Suppressor macrophage treated with lipopolysaccharide for 1 hour (primary cell): ENCODE measurements around the gene SCT.
A peak's percentile ranks its signal among the peaks of the same experiment; 100 is the strongest.

ENCODE experiments used
- DNase-seq, 3 donors: peaks; one replicate each; pipeline ENCODE4 v3.0.0-alpha.2; 2020 to 2022

SCT gene

GRCh38 chr11:643366-643765, 16.4 kb upstream of the SCT start:
- no peak for DNase-seq

DNA sequence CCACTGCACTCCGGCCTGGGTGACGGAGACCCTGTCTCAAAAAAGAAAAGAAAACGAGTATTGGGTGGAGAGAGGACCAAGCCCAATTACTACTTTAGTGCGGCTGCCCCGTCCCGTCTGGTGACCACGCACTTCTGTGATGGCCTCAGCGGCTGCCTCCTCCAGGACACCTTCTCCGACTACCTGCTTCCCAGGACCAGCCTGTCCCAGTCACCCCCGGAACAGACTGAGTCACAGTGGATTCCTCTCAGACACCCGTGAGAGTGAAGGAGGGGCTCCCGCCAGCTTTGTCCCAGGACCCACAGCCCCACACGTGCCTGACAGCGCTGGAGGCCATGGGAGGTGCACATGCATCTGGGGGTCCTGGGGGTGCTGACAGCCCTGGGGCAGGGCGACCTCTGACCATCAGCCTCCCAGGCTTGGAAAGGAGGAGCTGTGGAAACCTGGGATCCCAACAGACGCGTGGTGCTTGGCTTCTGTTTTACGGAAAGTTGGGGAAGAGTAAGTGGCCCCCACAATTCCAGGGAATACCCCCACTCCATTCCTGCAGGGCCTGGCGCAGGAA, 14.9 kb upstream of the SCT start:
- DNase-seq = no peak

- peak; percentile 45 to 61 (median 60) for DNase-seq
Observed at GRCh38 chr11:640021-640706, 13.2 kb upstream of the SCT start.

GRCh38 chr11:639332-639955, 12.5 kb upstream of the SCT start:
- peak in 1 of 3 donors; percentile 28 for DNase-seq

GRCh38 chr11:638631-639331, 11.8 kb upstream of the SCT start:
- DNase-seq = no peak

DNA sequence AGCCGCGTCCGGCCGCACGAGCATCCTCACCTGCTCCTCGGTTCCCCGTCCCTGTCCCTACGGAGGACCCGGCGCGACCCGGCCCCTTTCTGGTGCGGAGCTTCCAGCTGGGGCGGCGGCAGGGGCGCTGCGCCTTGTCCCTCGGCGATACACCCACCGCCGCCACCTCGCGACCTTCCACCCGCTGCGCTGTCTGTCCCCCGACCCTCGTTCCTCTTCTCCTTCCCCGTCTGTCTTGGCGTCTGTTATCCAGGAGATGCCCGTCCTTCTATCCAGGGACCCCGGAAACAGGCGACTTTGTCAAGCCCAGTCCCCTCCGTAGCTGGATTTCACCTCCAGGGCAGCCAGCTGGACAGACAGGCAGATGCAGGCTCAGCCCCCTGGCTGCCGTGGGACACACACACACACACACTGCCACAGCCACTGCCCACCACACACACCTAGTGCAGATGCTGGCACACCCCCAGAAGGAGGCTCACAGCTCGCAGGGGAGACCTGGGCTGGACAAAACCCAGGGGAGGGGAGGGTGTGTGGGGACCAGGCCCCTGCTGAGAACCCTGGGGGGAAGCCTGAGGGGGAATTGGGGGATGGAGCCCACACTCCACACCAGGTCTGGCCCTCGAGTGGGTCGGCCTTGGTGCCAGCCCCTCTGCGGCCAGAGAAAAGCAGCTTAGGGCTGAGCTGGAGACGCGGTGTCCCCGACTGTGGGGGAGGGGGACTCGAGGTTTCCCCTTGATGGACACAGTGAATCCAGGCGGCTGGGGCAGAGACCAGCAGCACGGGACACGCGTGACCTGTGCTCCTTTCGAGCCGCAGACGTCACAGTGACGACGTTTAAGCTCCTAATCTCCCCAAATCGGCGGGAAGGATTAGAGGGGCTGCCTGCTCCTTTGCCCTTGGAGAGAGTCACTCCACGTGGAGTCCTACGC, 10.9 kb upstream of the SCT start:
- no peak for DNase-seq

- DNase-seq = no peak
Observed at GRCh38 chr11:637333-637592, 10.3 kb upstream of the SCT start.

DNA sequence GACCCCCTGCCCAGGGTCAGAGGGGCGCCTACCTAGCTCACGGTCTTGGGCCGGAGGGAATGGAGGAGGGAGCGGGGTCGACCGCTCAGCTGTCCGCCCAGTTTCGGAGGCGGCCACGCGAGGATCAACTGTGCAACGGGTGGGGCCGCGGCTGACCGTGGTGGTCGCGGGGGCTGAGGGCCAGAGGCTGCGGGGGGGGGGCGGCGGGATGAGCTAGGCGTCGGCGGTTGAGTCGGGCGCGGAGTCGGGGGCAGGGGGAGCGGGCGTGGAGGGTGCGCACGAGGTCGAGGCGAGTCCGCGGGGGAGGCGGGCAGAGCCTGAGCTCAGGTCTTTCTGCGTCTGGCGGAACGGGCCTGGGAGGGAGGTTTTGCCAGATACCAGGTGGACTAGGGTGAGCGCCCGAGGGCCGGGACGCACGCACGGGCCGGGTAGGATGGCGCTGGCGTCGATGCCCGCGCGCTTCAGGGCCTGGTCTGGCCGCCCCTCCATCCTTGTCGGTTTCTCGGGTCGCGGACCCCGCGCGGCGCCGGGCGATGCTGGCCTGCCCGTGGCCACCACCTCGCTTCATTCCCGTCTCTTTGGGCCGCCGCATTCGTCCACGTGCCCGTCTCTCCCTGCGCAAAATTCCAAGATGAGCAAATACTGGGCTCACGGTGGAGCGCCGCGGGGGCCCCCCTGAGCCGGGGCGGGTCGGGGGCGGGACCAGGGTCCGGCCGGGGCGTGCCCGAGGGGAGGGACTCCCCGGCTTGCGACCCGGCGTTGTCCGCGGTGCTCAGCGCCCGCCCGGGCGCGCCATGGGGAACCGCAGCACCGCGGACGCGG, 9.7 kb upstream of the SCT start, which contains the start of gene DRD4:
Gene DRD4 (plus strand): TSS at position 759 of the 822 bp plus-strand sequence. CDS start 36 bp downstream, at position 795.
- peak; percentile 78 to 94 (median 80) for DNase-seq

GRCh38 chr11:635945-636510, 9.0 kb upstream of the SCT start:
- DNase-seq = no peak

GRCh38 chr11:630871-631270, 3.9 kb upstream of the SCT start:
- no peak for DNase-seq

- DNase-seq = no peak
Observed at GRCh38 chr11:629237-629583, 2.2 kb upstream of the SCT start.

- no peak for DNase-seq
Observed at GRCh38 chr11:628056-628455, 1.1 kb upstream of the SCT start.

DNA sequence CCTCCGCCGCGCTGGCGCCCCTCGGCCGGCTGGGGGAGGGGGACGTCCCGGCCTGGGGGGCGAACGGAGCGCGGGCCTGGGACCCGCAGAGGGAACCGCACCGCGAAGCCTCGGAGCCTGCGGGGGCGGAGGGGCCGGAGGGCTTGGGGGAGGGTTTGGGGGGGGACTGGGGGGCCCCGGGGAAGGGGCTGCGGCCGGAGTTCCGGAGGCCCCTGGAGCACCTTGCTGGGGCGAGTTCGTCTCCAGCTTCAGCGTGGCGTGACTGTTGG, 261 bp upstream of the SCT start:
- DNase-seq = no peak

DNA sequence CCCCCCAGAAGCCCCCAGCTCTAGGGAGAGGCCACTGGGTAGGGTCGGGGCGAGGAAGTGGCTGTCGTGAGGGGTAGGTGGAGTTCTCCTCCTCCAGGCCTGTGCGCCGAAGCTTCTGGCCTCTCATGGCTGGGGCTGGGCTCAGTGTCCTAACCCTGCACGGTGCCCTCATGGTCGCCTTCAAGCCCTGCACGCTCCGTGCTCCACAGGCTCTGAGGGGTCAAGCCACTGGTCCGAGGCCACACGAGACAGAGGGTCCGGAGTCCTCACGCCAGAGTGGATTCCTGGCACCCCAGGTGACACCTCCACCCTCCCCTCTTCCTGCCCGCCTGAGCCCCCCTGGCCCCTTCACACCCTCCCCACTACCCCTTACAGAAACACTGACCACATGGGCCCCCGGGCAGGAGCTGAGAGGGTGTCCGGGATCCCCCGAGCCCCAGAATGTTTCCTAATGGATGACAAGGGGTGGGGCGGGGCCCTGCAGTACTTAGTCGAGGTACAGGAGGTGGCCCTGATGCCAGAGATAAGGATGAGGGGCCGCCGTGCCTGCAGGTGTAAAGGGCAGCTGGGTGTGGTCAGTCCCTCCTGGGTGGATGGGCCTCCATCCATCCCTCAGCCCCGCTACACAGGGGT, 1.2 kb downstream of the SCT start:
- no peak for DNase-seq

DNA sequence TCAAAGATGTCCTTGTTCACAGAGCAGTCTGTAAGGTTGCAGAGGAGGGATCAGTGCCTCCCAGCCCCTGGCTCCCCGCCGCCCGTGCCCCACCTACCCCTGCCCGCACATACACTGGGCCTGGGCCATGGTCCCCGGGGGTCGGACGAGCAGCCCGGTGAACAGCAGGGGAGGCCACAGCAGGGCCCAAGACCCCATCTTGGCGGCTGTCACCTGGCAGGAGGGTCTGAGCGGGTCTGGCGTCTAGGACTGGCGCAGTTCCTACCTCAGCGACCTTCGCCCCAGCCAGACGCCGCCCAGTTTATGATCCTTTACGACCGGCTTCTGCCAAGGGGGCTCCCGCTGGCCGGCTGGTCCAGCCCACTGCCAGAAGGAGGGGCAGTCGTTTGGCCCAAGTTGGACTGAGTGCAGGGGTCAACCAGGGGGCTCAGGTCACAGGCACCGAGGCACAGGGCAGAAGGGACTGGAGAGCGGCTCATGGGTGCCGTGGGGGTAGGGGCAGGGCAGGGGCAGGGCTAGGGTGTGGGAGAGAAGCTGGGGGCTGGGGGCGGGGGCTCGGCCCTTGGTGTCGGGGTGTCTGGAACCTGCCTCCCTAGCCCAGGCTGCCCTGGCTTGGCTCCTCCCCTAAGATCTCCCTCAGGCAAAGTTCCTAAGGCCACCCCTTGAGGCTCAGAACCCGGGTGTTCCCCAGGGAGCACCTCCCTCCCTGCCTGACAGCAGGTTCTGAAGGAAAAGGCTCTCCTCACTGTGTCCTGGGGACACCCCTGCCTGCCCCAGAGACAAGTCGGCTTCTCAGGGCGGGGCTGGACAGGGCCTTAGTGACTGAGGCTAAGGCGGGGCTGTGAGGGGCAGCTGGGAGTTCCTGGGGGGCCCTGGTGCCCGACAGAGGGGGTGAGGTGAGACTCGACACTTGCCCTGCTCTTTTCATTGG, 2.0 kb downstream of the SCT start, which contains the start of gene CDHR5:
Gene CDHR5 (minus strand): TSS at position 251 of the 931 bp plus-strand sequence. CDS start 53 bp downstream, at position 198.
- no peak for DNase-seq

GRCh38 chr11:623999-624704, 2.8 kb downstream of the SCT start:
- no peak for DNase-seq

DNA sequence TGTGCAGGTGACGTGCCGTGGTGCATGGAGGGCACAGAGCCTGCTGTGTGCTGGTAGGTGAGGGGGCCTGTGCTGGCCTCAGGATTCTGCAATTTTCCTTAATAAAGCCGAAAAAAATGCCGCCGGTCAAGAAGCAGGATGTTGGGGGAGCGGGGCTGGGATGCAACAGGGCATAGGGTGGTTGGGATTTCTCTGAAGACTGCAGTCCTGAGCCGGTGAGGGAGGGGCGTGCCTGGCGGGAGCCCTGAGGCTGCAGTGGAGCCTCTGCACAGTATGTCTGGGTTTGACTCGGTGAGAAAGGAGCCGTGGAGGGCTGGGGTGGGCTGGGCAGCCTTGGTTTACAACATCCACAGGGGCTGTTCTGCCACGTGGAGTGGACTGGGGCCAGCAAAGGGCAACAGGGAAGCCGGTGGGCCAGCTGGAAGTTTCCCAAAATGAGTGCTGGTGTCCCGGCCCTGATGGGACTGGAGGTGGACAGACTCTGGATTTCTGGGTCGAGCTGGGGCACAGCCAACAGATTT, 3.6 kb downstream of the SCT start:
- no peak for DNase-seq

DNA sequence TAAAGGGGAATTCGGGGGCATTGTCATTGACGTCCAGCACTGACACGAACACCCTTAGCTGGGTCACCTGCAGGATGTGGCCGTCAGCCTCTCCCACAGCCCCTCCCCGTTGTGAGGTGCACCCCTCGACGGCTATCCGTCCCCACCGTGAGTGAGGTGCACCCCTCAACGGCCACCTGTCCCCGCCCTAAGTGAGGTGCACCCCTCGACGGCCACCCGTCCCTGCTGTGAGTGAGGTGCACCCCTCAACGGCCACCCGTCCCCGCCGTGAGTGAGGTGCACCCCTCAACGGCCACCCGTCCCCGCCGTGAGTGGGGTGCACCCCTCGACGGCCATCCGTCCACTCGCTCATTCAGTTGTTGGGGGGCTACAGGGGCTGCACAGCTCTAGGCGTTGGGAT, 5.1 kb downstream of the SCT start:
- DNase-seq = no peak
